ENCODE data around the gene UBE3C.

The UBE3C gene

DNA sequence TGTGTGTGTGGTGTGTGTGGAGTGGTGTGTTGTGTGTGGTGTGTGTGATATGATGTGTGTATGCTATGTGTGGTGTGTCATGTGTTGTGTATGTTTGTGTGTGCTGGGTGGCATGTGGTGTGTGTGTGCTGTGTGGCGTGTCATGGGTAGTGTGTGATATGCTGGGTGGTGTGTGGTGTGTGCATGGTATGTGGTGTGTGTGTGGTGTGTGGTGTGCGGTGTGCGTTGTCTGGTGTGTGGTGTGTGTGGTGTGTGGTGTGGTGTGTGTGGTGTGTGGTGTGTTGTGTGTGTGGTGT is 160.5 kb downstream of the UBE3C start:
- DNase-seq: no peak

GRCh38 chr7:157299613-157300368 is 161.1 kb downstream of the UBE3C start:
- peak; percentile 64 for DNase-seq

- no peak for DNase-seq
Measured at GRCh38 chr7:157300369-157300825, 161.7 kb downstream of the UBE3C start.

DNA sequence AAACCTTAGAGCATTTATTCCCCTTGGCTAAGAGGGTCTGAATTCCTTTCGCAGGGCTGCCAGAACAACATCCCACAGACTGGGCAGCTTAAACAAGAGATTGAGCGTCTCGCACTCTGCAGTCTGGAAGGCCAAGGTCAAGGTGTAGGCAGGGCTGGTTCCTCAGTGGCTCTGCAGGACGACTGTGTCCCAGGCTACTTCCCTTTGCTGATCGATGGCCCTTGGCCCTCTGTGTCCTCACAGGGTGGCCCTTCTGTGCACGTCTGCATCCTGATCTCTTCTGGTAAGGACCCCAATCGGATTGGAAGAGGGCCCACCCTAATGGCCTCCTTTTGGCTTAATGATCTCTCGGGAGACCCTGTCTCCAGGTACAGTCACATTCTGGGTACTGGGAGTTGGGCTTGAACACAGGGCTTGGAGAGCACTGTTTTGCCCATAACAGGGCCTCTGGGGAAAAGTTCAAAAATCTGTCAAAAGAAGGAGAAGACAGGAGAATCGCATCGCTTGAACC is 162.9 kb downstream of the UBE3C start:
- DNase-seq: no peak

DNA sequence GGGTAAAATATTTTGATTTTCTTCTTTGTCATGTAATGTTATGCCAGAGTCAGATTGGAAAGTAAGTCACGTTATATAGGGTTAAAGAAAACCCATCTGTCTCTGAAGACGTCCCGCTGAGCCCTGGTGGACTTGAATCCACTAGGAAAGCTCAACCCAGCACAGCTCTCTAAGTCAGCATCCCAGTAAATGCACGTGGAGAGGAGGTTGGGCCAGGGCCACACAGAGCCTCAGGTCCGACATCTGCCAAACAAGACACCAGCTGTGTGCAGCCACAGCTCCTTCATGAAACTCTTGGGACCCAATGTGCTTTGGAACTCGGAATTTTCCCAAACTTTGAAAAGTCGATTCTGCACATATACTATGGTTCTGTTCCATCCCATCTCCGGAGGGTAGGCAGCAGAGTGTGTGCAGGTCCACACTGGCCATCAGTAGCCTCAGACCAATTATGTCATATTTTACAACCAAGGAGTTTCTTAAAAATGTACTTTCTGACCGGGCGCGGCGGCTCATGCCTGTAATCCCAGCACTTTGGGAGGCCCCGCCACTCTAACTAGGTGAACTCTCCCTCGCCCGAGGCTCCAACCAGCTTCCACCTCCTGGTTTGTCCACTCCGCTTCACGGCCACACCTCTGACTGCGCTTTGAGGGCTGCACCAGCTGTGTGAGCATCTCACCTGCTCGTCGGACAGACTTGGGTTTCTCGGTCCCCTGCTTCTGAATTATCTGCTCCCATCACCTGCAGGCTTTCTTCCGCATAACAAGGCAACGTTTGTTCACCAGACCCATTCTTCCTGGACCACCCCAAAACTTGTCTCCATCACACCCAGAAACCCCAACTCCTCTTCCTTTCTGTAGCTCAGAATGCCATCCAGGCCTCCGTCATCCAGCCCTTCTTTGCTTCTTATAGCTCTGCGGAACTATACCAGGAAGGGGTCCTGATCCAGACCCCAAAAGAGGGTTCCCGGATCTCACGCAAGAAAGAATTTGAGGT is 168.4 kb downstream of the UBE3C start:
- DNase-seq: no peak

- DNase-seq: no peak
Measured at GRCh38 chr7:157309988-157310668, 171.4 kb downstream of the UBE3C start.

DNA sequence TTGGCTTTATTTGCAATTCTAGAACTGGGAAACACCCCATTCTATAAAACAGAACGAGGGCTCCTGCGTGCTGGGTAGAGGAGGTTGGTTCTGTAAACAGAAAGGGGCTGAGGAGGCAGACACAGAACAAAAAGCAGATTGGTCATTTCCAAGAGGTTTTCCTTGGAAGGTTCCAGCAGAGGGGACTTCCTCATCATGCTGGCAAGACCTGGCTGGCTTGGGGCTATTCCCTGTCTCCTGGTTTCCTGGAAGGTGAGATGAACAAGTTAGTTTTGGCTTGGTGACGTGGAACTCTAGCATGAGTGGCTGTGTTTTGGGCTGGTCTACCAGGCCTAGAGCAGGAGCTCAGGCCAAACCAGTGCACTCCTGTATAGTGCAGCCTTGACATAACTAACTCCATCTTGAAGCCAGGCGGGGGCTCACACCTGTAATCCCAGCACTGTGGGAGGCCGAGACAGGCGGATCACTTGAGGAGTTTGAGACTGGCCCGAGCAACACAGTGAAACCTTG is 172.0 kb downstream of the UBE3C start:
- no peak for DNase-seq

- DNase-seq: no peak
Measured at GRCh38 chr7:157312941-157313340, 174.2 kb downstream of the UBE3C start.

DNA sequence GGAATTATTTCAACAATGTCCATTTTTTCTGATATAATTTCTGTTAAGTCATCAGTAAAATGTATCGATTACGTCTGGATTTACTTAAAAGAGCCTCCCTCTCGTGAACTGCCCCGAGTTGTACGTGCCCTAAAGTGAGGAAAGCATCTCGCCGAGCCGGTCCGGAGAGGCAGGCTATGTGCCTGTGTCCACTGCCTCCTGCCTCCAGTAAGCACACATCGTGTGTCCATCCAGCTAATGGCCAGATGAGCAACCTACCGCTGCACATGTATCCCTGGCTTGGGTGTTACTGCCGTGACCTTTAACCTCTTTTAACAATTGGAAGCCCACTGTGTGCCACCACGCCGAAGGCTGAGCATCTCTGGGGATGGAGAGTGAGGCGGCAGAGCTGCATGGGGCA is 174.9 kb downstream of the UBE3C start:
- DNase-seq: no peak

- DNase-seq: no peak
Measured at GRCh38 chr7:157318015-157318706, 179.4 kb downstream of the UBE3C start.

All from CD4-positive, alpha-beta T cell treated with Interleukin-21 for 1 hour (primary cell).